ENCODE results near the gene CSNK1G2. TPM values are rescaled to one million over a fixed set of nuclear protein-coding genes. Genes with fewer than 3 reads are reported as not detected.

Gene CSNK1G2
- total RNA-seq, 4 donors from 2014 or later = 34.1 to 52.6 (median 48.5) TPM

DNA sequence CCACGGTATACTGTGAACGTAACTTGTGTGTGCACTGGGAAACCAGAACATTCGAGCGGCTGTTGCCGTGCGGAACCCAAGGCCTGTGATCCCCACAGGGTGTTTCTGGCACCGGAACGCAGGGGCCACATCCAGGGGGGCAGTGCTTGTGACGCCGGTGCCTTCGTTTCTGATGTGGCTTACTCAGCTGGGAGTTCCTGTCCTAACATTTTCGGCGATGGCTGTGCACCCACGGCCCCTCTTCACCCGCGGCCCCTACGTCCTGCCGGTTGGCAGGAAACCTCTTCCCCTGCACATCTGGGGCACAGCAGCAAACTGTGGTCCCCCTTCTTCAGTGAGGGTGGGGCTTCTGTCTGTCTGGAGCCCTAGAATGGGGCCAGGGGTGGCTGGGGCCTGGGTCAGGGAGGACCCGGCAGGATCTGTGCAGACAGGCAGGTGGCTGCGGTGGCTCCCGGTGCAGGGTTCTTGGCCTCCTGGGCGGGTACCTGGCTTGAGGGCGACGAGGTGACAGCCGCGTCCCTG lies 26.2 kb downstream of the CSNK1G2 start:
- Histone ChIP-seq H3K36me3 (peaks cover 10 to 42% (median 26%) of the 10 kb centered on the region in 4 donors), H3K9me3 (no peaks in the 10 kb centered on the region), H3K27me3 (no peaks in the 10 kb centered on the region), H3K4me3 (no peak overlapping the region), H3K27ac (replicated peaks in 1 of 4) (no peak overlapping the region), H3K4me1 (peaks cover 0 to 7% (median 2%) of the 10 kb centered on the region in 4 donors)
- WGBS = 88% methylated on average over 13 of the region's 26 CpGs
- intact Hi-C loops (cut with DNase I) = no loop called here
- no peak for DNase-seq (ENCODE audit: extremely low spot score)
- no peak for TF ChIP-seq EP300 (IDR thresholded peaks at IDR 0.05)
- no peak for TF ChIP-seq POLR2A (IDR thresholded peaks at IDR 0.05; ENCODE audit: low read depth)
- TF ChIP-seq, protein P1, sequence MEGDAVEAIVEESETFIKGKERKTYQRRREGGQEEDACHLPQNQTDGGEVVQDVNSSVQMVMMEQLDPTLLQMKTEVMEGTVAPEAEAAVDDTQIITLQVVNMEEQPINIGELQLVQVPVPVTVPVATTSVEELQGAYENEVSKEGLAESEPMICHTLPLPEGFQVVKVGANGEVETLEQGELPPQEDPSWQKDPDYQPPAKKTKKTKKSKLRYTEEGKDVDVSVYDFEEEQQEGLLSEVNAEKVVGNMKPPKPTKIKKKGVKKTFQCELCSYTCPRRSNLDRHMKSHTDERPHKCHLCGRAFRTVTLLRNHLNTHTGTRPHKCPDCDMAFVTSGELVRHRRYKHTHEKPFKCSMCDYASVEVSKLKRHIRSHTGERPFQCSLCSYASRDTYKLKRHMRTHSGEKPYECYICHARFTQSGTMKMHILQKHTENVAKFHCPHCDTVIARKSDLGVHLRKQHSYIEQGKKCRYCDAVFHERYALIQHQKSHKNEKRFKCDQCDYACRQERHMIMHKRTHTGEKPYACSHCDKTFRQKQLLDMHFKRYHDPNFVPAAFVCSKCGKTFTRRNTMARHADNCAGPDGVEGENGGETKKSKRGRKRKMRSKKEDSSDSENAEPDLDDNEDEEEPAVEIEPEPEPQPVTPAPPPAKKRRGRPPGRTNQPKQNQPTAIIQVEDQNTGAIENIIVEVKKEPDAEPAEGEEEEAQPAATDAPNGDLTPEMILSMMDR (IDR thresholded peaks at IDR 0.05) = no peak

DNA sequence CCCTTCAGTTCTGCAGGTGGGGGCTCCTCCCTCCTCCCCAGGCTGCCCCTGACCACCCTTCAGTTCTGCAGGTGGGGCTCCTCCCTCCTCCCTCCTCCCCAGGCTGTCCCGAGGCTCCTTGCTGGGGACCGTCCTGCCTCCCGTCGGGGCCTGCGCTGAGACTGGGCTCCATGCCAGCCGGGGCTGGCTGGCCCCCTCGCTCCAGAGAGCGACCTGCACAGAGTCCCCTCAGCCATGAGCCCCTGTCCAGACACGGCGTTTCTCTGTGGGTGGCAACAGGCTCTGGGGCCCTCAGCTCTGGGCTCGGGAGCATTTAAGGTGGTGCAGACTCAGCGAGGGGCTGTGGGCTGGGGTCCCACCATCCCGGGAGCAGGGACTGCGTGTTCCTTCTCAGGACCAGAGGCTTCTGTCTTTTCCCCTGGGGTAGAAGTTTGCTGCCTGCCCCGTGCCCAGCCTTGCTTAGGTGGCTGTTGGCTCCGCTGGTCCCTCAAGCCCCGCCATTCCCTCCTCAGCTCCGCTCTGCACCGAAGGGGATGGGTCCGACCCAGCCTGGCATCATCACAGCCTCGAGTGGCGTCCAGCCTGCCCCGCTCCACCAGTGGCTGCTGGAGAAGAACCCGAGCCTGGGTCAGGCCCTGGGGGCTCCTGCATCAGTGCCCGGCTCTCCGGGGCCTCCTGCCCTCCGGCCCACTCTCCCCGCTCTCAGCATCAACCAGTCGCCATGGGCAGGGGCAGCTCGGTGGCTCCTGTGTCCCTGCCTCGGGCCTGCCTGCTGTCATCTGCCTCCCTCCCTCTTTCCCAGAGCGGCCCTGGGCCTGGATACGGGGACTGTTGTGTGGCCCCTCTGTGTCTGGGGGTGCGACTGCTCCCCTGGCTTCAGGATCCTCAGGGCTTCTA lies 27.6 kb downstream of the CSNK1G2 start:
- TF ChIP-seq, protein P1 (IDR thresholded peaks at IDR 0.05) = no peak
- TF ChIP-seq POLR2AphosphoS5 (IDR thresholded peaks at IDR 0.05) (no peak), POLR2A (IDR thresholded peaks at IDR 0.05; ENCODE audit: low read depth) (no peak), EP300 (IDR thresholded peaks at IDR 0.05) (no peak)
- no peak overlapping the region for H3K4me3 ChIP-seq
- peaks cover 0 to 7% (median 2%) of the 10 kb centered on the region in 4 donors for H3K4me1 ChIP-seq
- peaks cover 10 to 36% (median 21%) of the 10 kb centered on the region in 4 donors for H3K36me3 ChIP-seq
- no peaks in the 10 kb centered on the region for H3K27me3 ChIP-seq
- 44% methylated on average over 18 of the region's 34 CpGs for WGBS
- intact Hi-C loops (cut with DNase I) = no loop called here
- DNase-seq (ENCODE audit: extremely low spot score) = no peak
- H3K27ac ChIP-seq (replicated peaks in 1 of 4) = no peak overlapping the region
- no peaks in the 10 kb centered on the region for H3K9me3 ChIP-seq

DNA sequence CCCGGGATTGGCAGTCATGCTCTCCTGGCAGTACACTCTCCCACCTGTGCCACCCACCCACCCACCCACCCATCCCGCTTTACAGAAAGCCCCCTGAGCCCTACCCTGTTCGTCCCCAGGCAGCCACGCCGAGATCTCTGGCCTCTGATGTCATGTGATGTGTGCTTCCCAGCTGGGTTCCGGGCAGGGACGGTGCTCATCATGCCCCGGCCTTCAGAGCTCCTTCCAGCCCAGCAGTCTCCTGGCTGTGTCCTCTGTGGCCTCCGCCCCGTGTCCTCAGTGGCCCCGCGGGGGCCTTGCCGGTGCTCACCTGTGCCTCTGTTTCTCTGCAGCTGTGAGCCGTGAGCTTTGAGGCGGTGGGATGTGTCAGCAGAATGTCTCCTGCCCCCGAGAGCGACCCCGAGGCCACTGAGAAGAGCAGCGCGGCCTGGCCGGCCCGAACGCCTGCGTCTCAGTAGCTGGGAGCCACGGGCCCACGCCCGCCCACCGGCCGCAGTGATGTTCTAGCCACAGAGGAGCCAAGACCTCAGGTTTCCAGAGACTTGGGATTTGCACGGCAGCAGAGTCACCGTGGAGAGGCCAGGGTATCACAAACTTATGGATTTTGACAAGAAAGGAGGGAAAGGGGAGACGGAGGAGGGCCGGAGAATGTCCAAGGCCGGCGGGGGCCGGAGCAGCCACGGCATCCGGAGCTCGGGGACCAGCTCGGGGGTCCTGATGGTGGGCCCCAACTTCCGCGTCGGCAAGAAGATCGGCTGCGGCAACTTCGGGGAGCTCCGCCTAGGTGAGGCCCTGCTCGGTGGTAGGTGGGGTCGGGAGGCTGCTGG lies 28.4 kb downstream of the CSNK1G2 start:
- H3K9me3 ChIP-seq = no peaks in the 10 kb centered on the region
- intact Hi-C loops (cut with DNase I) = no loop called here
- TF ChIP-seq POLR2AphosphoS5 (IDR thresholded peaks at IDR 0.05) (no peak), POLR2A (IDR thresholded peaks at IDR 0.05; ENCODE audit: low read depth) (no peak), EP300 (IDR thresholded peaks at IDR 0.05) (no peak)
- TF ChIP-seq, protein P1 (IDR thresholded peaks at IDR 0.05) = no peak
- H3K27ac ChIP-seq (replicated peaks in 1 of 4) = no peak overlapping the region
- H3K4me1 ChIP-seq = peaks cover 0 to 7% (median 2%) of the 10 kb centered on the region in 4 donors
- no peak overlapping the region for H3K4me3 ChIP-seq
- no peak for DNase-seq (ENCODE audit: extremely low spot score)
- no peaks in the 10 kb centered on the region for H3K27me3 ChIP-seq
- 88% methylated on average over 34 of the region's 49 CpGs for WGBS
- H3K36me3 ChIP-seq = peaks cover 10 to 36% (median 22%) of the 10 kb centered on the region in 4 donors

DNA sequence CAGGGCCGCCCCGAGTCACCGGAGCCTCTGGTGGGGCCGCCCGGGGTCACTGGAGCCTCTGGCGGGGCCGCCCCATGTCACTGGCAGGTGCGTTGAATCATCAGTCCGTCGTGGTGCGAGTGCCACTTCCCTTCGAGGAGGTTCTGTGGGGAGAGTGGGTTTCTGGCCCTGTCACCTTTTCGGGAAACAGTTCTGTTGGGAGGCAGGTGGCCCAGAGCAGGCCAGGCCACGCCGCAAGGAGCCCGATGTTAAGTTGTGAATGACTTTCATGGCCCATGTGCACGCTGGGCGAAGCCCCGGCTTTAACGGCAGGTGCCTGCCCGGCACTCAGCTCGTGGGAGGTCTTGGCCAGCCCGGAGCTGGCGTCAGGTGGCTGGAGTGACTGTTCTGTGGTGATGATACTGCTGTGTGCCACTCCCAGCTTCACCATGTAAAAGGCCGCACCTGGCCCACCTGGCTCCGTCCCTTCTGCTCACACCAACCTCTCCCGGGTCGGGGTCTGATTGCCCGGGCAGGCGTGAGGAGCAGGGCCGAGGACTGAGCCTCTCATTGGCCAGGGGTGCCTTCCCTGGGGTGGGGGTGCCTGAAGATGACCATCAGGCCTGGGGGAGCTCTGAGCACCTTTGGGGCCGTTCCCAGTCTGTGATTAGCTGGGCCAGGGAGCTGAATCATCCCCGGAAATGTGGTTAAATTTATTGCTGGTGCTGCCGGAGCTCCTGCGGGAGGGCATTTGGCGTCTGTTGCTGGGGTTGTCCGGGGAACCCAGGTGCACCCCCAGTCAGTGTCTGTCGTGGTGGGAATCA lies 29.2 kb downstream of the CSNK1G2 start:
- intact Hi-C loops (cut with DNase I) = no loop called here
- Histone ChIP-seq H3K27me3 (no peaks in the 10 kb centered on the region), H3K36me3 (peaks cover 10 to 44% (median 28%) of the 10 kb centered on the region in 4 donors), H3K9me3 (no peaks in the 10 kb centered on the region), H3K27ac (replicated peaks in 1 of 4) (no peak overlapping the region), H3K4me3 (no peak overlapping the region), H3K4me1 (peaks cover 0 to 13% (median 9%) of the 10 kb centered on the region in 4 donors)
- TF ChIP-seq, protein P1 (IDR thresholded peaks at IDR 0.05) = no peak
- no peak for TF ChIP-seq POLR2A (IDR thresholded peaks at IDR 0.05; ENCODE audit: low read depth)
- no peak for TF ChIP-seq EP300 (IDR thresholded peaks at IDR 0.05)
- TF ChIP-seq POLR2AphosphoS5 (IDR thresholded peaks at IDR 0.05) = no peak
- no peak for DNase-seq (ENCODE audit: extremely low spot score)
- 91% methylated on average over 11 of the region's 38 CpGs for WGBS

All from esophagus muscularis mucosa (tissue), 4 donors.